Naive thymus-derived CD4-positive, alpha-beta T cell (primary cell): ENCODE results near the gene UCK1. TPM values are rescaled to one million over a fixed set of nuclear protein-coding genes. Genes with fewer than 3 reads are reported as not detected.

Source experiments
- ATAC-seq: fragments of 150-1000 bp; cut with Tn5 transposase; 2 replicates; pipeline ENCODE4 v1.10.0; 2021; ENCODE audit warnings: mild to moderate bottlenecking, moderate library complexity
- CTCF ChIA-PET: fragments of 350-600 bp; sonication (Branson Sonifier 250); formaldehyde crosslinking; loops from one replicate; lab custom pipeline; 2021; ENCODE audit warnings: antibody characterized with exemption; lab: Charles Lee
- POLR2A ChIA-PET: fragments of 350-600 bp; sonication (Branson Sonifier 250); formaldehyde crosslinking; loops from one replicate; lab custom pipeline; 2021; ENCODE audit warnings: antibody characterized with exemption, inconsistent platforms; lab: Charles Lee
- DNase-seq, 9 donors: peaks; one replicate each; pipeline versions ENCODE4 v3.0.0 to v3.0.0-alpha.2; 2020 to 2022; ENCODE audit warnings: mixed read lengths in 1 of 9
- H3K27ac ChIP-seq: one replicate; pipeline ENCODE4 v1.7.0; 2013; ENCODE audit warnings: mild to moderate bottlenecking, low read depth, low read length, moderate library complexity
- H3K27me3 ChIP-seq, 2 donors: one replicate each; pipeline ENCODE4 v1.7.0; 2013; ENCODE audit warnings: low read length in 2 of 2, mild to moderate bottlenecking in 2 of 2, moderate library complexity in 2 of 2; ENCODE audit not compliant: control insufficient read depth in 2 of 2, insufficient read depth in 2 of 2
- H3K36me3 ChIP-seq, 3 experiments: 1 replicate in 2 of 3; 2 replicates in 1 of 3; pipeline ENCODE4 v1.7.0; 2013; ENCODE audit warnings: low read length in 3 of 3, mild to moderate bottlenecking in 3 of 3, moderate library complexity in 1 of 3; ENCODE audit not compliant: insufficient read depth in 3 of 3, control insufficient read depth in 2 of 3
- H3K4me1 ChIP-seq, 2 donors: one replicate each; pipeline ENCODE4 v1.7.0; 2013; ENCODE audit warnings: low read length in 2 of 2, mild to moderate bottlenecking in 2 of 2, moderate library complexity in 1 of 2; ENCODE audit not compliant: control insufficient read depth in 2 of 2, insufficient read depth in 2 of 2
- H3K4me3 ChIP-seq: 2 replicates; pipeline ENCODE4 v1.7.0; 2013; ENCODE audit warnings: mild to moderate bottlenecking, low read length
- H3K9me3 ChIP-seq, 3 experiments: 1 replicate in 2 of 3; 2 replicates in 1 of 3; pipeline ENCODE4 v1.7.0; 2013; ENCODE audit warnings: low read length in 3 of 3; ENCODE audit not compliant: control insufficient read depth in 2 of 3
- H3K27ac Mint-ChIP-seq, 9 donors: one replicate each; pipeline ENCODE4 v1.8.0; 2020 to 2022; ENCODE audit warnings: mixed read lengths in 9 of 9, mild to moderate bottlenecking in 8 of 9, moderate library complexity in 5 of 9, inconsistent platforms in 2 of 9
- H3K27me3 Mint-ChIP-seq, 5 donors: one replicate each; pipeline ENCODE4 v1.8.0; 2021 to 2022; ENCODE audit warnings: mixed read lengths in 5 of 5, mild to moderate bottlenecking in 1 of 5
- H3K36me3 Mint-ChIP-seq, 5 donors: one replicate each; pipeline ENCODE4 v1.8.0; 2020 to 2022; ENCODE audit warnings: mixed read lengths in 5 of 5, mild to moderate bottlenecking in 3 of 5, inconsistent platforms in 1 of 5
- H3K4me1 Mint-ChIP-seq, 7 donors: one replicate each; pipeline ENCODE4 v1.8.0; 2020 to 2022; ENCODE audit warnings: mixed read lengths in 7 of 7, mild to moderate bottlenecking in 3 of 7, inconsistent platforms in 1 of 7
- H3K4me3 Mint-ChIP-seq, 10 donors: one replicate each; pipeline ENCODE4 v1.8.0; 2020 to 2022; ENCODE audit warnings: mild to moderate bottlenecking in 10 of 10, mixed read lengths in 10 of 10, moderate library complexity in 6 of 10, inconsistent platforms in 2 of 10
- H3K9me3 Mint-ChIP-seq, 11 donors: one replicate each; pipeline ENCODE4 v1.8.0; 2020 to 2022; ENCODE audit warnings: mixed read lengths in 11 of 11, mild to moderate bottlenecking in 4 of 11, inconsistent platforms in 1 of 11, moderate library complexity in 1 of 11
- intact Hi-C, 2 donors: fragments of 100-400 bp; cut with micrococcal nuclease; formaldehyde crosslinking; loops; one replicate each; pipeline ENCODE4 v1.15.1; 2023
- polyA plus RNA-seq, 2 donors: library from polyadenylated mRNA; unstranded; fragments of 300-500 nt; fragmentation: Illumina TruSeq; gene quantifications; one replicate each; pipeline ENCODE4 v1.2.3, GENCODE V29; 2021
- total RNA-seq, 6 experiments: library from RNA in 5 of 6; stranded (reverse) in 5 of 6; gene quantifications; 1 replicate in 5 of 6; 2 replicates in 1 of 6; pipeline ENCODE4 v1.2.3 and lab custom pipeline; 2021 to 2026

UCK1 gene
- total RNA-seq (10 to 100 TPM; 21.8 to 40.1 (median 29.3) TPM), polyA plus RNA-seq (10 to 100 TPM; 21.2 to 32.8 TPM), total RNA-seq (lab: John Stamatoyannopoulos, UW) (21.3 reads per million, percentile 52 among the genes with 10 or more reads in this experiment)

- Histone ChIP-seq H3K4me1 (peaks cover 21 to 30% of the 10 kb centered on the region in 2 donors), H3K36me3 (peaks cover 0 to 39% (median under 1%) of the 10 kb centered on the region in 3 experiments), H3K27ac (peak within 1 kb of the TSS; percentile 90), H3K27me3 (no peaks in the 10 kb centered on the region), H3K9me3 (no peaks in the 10 kb centered on the region), H3K4me3 (peak within 1 kb of the TSS; percentile 63)
- DNase-seq = peak; percentile 58 to 84 (median 71)
- ATAC-seq = peak; percentile 97
- peak within 1 kb of the TSS in 6 of 9 donors; percentile 46 to 85 (median 68) for H3K27ac Mint-ChIP-seq
- CTCF ChIA-PET = no interaction called here
- POLR2A ChIA-PET = interaction anchor here (0.6 to 1.7 kb wide), 5 partner anchors 31 to 182 kb away, joined by 3 to 6 read pairs (median 4); no protein-coding TSS in a partner anchor
- H3K9me3 Mint-ChIP-seq = peaks cover 0 to 2% (median 0%) of the 10 kb centered on the region in 11 donors
- no peaks in the 10 kb centered on the region for H3K27me3 Mint-ChIP-seq
- H3K4me3 Mint-ChIP-seq = peak within 1 kb of the TSS; percentile 59 to 84 (median 77)
- H3K4me1 Mint-ChIP-seq = peaks cover 15 to 46% (median 34%) of the 10 kb centered on the region in 7 donors
- H3K36me3 Mint-ChIP-seq = peaks cover 0 to 13% (median 5%) of the 10 kb centered on the region in 5 donors
- intact Hi-C loops = loop anchor here (1.0 to 10.0 kb wide), 9 partner anchors 28 to 824 kb away; partner anchors contain the start of genes NUP214 (in 2 of the 2), POMT1 (in 2 of the 2), RAPGEF1 (in 1 of the 2) and SETX (in 1 of the 2)
Observed at GRCh38 chr9:131530920-131531832, at the start of gene UCK1. TSS of gene UCK1 (minus strand) at chr9:131531263. CDS start at chr9:131531174, 89 bp downstream.

- Mint-ChIP-seq H3K9me3 (no peaks in the 10 kb centered on the region), H3K27ac (peak overlapping the region in 6 of 9 donors; percentile 42 to 88 (median 58)), H3K27me3 (no peaks in the 10 kb centered on the region), H3K36me3 (peaks cover 4 to 27% (median 17%) of the 10 kb centered on the region in 5 donors), H3K4me1 (peaks cover 27 to 52% (median 33%) of the 10 kb centered on the region in 7 donors), H3K4me3 (no peak overlapping the region)
- ChIA-PET CTCF (interaction anchor here (0.6 kb wide), 1 partner anchor 659 kb away, joined by 3 read pairs; no protein-coding TSS in a partner anchor), POLR2A (no interaction called here)
- no peaks in the 10 kb centered on the region for H3K9me3 ChIP-seq
- H3K27ac ChIP-seq = no peak overlapping the region
- H3K4me3 ChIP-seq = no peak overlapping the region
- H3K4me1 ChIP-seq = peaks cover 35 to 40% of the 10 kb centered on the region in 2 donors
- no peaks in the 10 kb centered on the region for H3K27me3 ChIP-seq
- intact Hi-C loops = no loop called here
- ATAC-seq (no peak), DNase-seq (no peak)
- H3K36me3 ChIP-seq = peaks cover 12 to 62% (median 14%) of the 10 kb centered on the region in 3 experiments
Observed at GRCh38 chr9:131580358-131580757, 49.3 kb upstream of the UCK1 start.

GRCh38 chr9:131579789-131580211, 48.7 kb upstream of the UCK1 start:
- no peak overlapping the region for H3K4me3 ChIP-seq
- no peaks in the 10 kb centered on the region for H3K9me3 ChIP-seq
- Mint-ChIP-seq H3K4me1 (peaks cover 22 to 46% (median 27%) of the 10 kb centered on the region in 7 donors), H3K9me3 (no peaks in the 10 kb centered on the region), H3K27me3 (no peaks in the 10 kb centered on the region), H3K27ac (peak overlapping the region; percentile 88 to 96 (median 90)), H3K36me3 (peaks cover 4 to 25% (median 14%) of the 10 kb centered on the region in 5 donors), H3K4me3 (peak overlapping the region in 3 of 10 donors; percentile 33 to 79 (median 74))
- ChIA-PET POLR2A (interaction anchor here (1.5 to 1.7 kb wide), 2 partner anchors 45 to 207 kb away, joined by 4 read pairs; no protein-coding TSS in a partner anchor), CTCF (interaction anchor here (0.6 to 1.5 kb wide), 2 partner anchors 11 to 659 kb away, joined by 3 to 10 read pairs; no protein-coding TSS in a partner anchor)
- H3K27me3 ChIP-seq = no peaks in the 10 kb centered on the region
- H3K36me3 ChIP-seq = peaks cover 12 to 60% (median 14%) of the 10 kb centered on the region in 3 experiments
- ATAC-seq (no peak), DNase-seq (no peak)
- H3K4me1 ChIP-seq = peaks cover 29 to 34% of the 10 kb centered on the region in 2 donors
- H3K27ac ChIP-seq = peak overlapping the region; percentile 71
- intact Hi-C loops = loop anchor here (2.0 to 5.0 kb wide), 3 partner anchors 33 to 79 kb away; partner anchors contain the start of gene POMT1 (in 1 of the 2)

- H3K36me3 ChIP-seq = peaks cover 9 to 54% (median 14%) of the 10 kb centered on the region in 3 experiments
- Mint-ChIP-seq H3K27ac (peak overlapping the region; percentile 88 to 96 (median 92)), H3K4me1 (peaks cover 18 to 42% (median 26%) of the 10 kb centered on the region in 7 donors), H3K9me3 (no peaks in the 10 kb centered on the region), H3K4me3 (peak overlapping the region; percentile 29 to 79 (median 72)), H3K27me3 (no peaks in the 10 kb centered on the region), H3K36me3 (peaks cover 4 to 26% (median 14%) of the 10 kb centered on the region in 5 donors)
- H3K27ac ChIP-seq = peak overlapping the region; percentile 71
- H3K27me3 ChIP-seq = no peaks in the 10 kb centered on the region
- intact Hi-C loops = loop anchor here (2.0 to 5.0 kb wide), 3 partner anchors 32 to 78 kb away; partner anchors contain the start of gene POMT1 (in 1 of the 2)
- peak; percentile 30 to 69 (median 63) for DNase-seq
- H3K4me1 ChIP-seq = peaks cover 23 to 26% of the 10 kb centered on the region in 2 donors
- H3K4me3 ChIP-seq = peak overlapping the region; percentile 34
- peak; percentile 90 for ATAC-seq
- CTCF ChIA-PET = interaction anchor here (0.6 to 1.5 kb wide), 4 partner anchors 12 to 641 kb away, joined by 3 to 10 read pairs (median 4); no protein-coding TSS in a partner anchor
- no peaks in the 10 kb centered on the region for H3K9me3 ChIP-seq
- POLR2A ChIA-PET = interaction anchor here (0.5 to 1.7 kb wide), 4 partner anchors 22 to 206 kb away, joined by 4 to 6 read pairs (median 4); no protein-coding TSS in a partner anchor
Observed at GRCh38 chr9:131578731-131579504, 47.9 kb upstream of the UCK1 start.

GRCh38 chr9:131578021-131578420, 47.0 kb upstream of the UCK1 start:
- peak overlapping the region; percentile 71 for H3K27ac ChIP-seq
- H3K27me3 ChIP-seq = no peaks in the 10 kb centered on the region
- no peak for DNase-seq
- Mint-ChIP-seq H3K4me1 (peaks cover 15 to 37% (median 24%) of the 10 kb centered on the region in 7 donors), H3K36me3 (peaks cover 4 to 26% (median 11%) of the 10 kb centered on the region in 5 donors), H3K9me3 (no peaks in the 10 kb centered on the region), H3K27ac (peak overlapping the region; percentile 88 to 96 (median 92)), H3K27me3 (no peaks in the 10 kb centered on the region), H3K4me3 (peak overlapping the region in 8 of 10 donors; percentile 14 to 79 (median 74))
- ATAC-seq = no peak
- H3K9me3 ChIP-seq = no peaks in the 10 kb centered on the region
- CTCF ChIA-PET = interaction anchor here (0.5 to 1.5 kb wide), 4 partner anchors 13 to 182 kb away, joined by 3 to 10 read pairs (median 4); no protein-coding TSS in a partner anchor
- peaks cover 16 to 20% of the 10 kb centered on the region in 2 donors for H3K4me1 ChIP-seq
- no peak overlapping the region for H3K4me3 ChIP-seq
- POLR2A ChIA-PET = interaction anchor here (0.5 to 1.3 kb wide), 3 partner anchors 23 to 179 kb away, joined by 3 to 6 read pairs (median 3); no protein-coding TSS in a partner anchor
- intact Hi-C loops = loop anchor here (2.0 to 5.0 kb wide), 3 partner anchors 31 to 77 kb away; partner anchors contain the start of gene POMT1 (in 1 of the 2)
- H3K36me3 ChIP-seq = peaks cover 5 to 45% (median 14%) of the 10 kb centered on the region in 3 experiments
